Esophagus muscularis mucosa (tissue), 4 donors: ENCODE measurements around the gene C1orf105. TPM values are rescaled to one million over a fixed set of nuclear protein-coding genes. Genes with fewer than 3 reads are reported as not detected.

Experiments used
- DNase-seq: peaks from one replicate; pipeline ENCODE4 v3.0.0-alpha.2; 2017; ENCODE audit errors: extremely low spot score
- H3K27ac ChIP-seq, 4 donors: fragments of 200-600 bp; sonication (generic); replicated peaks in 1 of 4; 1 replicate in 3 of 4; 2 replicates in 1 of 4; pipeline ENCODE4 v1.5.1; 2016 to 2019; ENCODE audit warnings: mild to moderate bottlenecking in 1 of 4
- H3K27me3 ChIP-seq, 4 donors: fragments of 200-600 bp; sonication (generic); one replicate each; pipeline versions ENCODE4 v1.5.1 to v1.6.0; 2016 to 2019
- H3K36me3 ChIP-seq, 4 donors: fragments of 200-600 bp; sonication (generic); one replicate each; pipeline ENCODE4 v1.5.1; 2016 to 2019
- H3K4me1 ChIP-seq, 4 donors: fragments of 200-600 bp; sonication (generic); one replicate each; pipeline ENCODE4 v1.5.1; 2016 to 2019
- H3K4me3 ChIP-seq, 4 donors: fragments of 200-600 bp; sonication (generic); 1 replicate in 2 of 4; 2 replicates in 2 of 4; pipeline ENCODE4 v1.5.1; 2016 to 2019; ENCODE audit warnings: mild to moderate bottlenecking in 4 of 4, moderate library complexity in 1 of 4
- H3K9me3 ChIP-seq, 4 donors: fragments of 200-600 bp; sonication (generic); 1 replicate in 3 of 4; 2 replicates in 1 of 4; pipeline ENCODE4 v1.5.1; 2016 to 2019
- EP300 ChIP-seq: sonication (generic); formaldehyde crosslinking; IDR thresholded peaks from one replicate; pipeline ENCODE4 v1.6.1; 2017; ENCODE audit warnings: antibody characterized with exemption
- POLR2A ChIP-seq: fragments of 450-650 bp; IDR thresholded peaks from one replicate; pipeline ENCODE4 v1.6.1; 2017; ENCODE audit warnings: antibody characterized with exemption, moderate library complexity, mild to moderate bottlenecking, low read depth
- POLR2AphosphoS5 ChIP-seq, 2 donors: sonication (generic); formaldehyde crosslinking; IDR thresholded peaks; one replicate each; pipeline ENCODE4 v1.6.1; 2017; ENCODE audit warnings: antibody characterized with exemption in 2 of 2
- WGBS: methylation state at CpG from one replicate; pipeline ENCODE4 v1.1.5; 2018; 5-methylcytosine and 5-hydroxymethylcytosine counted together
- intact Hi-C: fragments of 100-400 bp; cut with DNase I; formaldehyde crosslinking; loops from one replicate; pipeline ENCODE4 v1.15.1; 2023
- total RNA-seq, 4 donors: library from RNA; depleted of rRNA; stranded (reverse); fragments of >200 nt; gene quantifications; one replicate each; pipeline versions ENCODE4 v1.1.0 to v1.2.1, GENCODE V29; 2016
- TF ChIP-seq, protein P1 (sequence below), 3 experiments: fragments of 200-600 bp in 2 of 3; fragments of 450-650 bp in 1 of 3; sonication (generic) in 2 of 3; IDR thresholded peaks; one replicate each; pipeline ENCODE4 v1.5.1; 2017 to 2019; ENCODE audit warnings: antibody characterized with exemption in 3 of 3, mild to moderate bottlenecking in 2 of 3, moderate library complexity in 1 of 3

The C1orf105 gene
- total RNA-seq, 4 donors from 2014 or later, result not detected

GRCh38 chr1:172482044-172482443 is 61.6 kb downstream of the C1orf105 start:
- no peak for DNase-seq
- no peak overlapping the region for H3K4me3 ChIP-seq
- no peak overlapping the region for H3K27ac ChIP-seq
- WGBS, result 0% methylated on average over 1 of the region's 1 CpG
- intact Hi-C loops, result no loop called here
- no peaks in the 10 kb centered on the region for H3K27me3 ChIP-seq
- no peaks in the 10 kb centered on the region for H3K36me3 ChIP-seq
- peaks cover 0 to 11% (median 8%) of the 10 kb centered on the region in 4 donors for H3K4me1 ChIP-seq
- TF ChIP-seq POLR2AphosphoS5 (IDR thresholded peaks at IDR 0.05), result no peak
- TF ChIP-seq, protein P1, sequence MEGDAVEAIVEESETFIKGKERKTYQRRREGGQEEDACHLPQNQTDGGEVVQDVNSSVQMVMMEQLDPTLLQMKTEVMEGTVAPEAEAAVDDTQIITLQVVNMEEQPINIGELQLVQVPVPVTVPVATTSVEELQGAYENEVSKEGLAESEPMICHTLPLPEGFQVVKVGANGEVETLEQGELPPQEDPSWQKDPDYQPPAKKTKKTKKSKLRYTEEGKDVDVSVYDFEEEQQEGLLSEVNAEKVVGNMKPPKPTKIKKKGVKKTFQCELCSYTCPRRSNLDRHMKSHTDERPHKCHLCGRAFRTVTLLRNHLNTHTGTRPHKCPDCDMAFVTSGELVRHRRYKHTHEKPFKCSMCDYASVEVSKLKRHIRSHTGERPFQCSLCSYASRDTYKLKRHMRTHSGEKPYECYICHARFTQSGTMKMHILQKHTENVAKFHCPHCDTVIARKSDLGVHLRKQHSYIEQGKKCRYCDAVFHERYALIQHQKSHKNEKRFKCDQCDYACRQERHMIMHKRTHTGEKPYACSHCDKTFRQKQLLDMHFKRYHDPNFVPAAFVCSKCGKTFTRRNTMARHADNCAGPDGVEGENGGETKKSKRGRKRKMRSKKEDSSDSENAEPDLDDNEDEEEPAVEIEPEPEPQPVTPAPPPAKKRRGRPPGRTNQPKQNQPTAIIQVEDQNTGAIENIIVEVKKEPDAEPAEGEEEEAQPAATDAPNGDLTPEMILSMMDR (IDR thresholded peaks at IDR 0.05), result no peak
- no peak for TF ChIP-seq EP300
- no peak for TF ChIP-seq POLR2A
- H3K9me3 ChIP-seq, result no peaks in the 10 kb centered on the region

- Histone ChIP-seq H3K4me3 (no peak overlapping the region), H3K36me3 (no peaks in the 10 kb centered on the region), H3K27ac (no peak overlapping the region), H3K9me3 (no peaks in the 10 kb centered on the region), H3K27me3 (no peaks in the 10 kb centered on the region), H3K4me1 (peaks cover 0 to 11% (median 8%) of the 10 kb centered on the region in 4 donors)
- intact Hi-C loops, result no loop called here
- DNase-seq, result no peak
- TF ChIP-seq EP300, result no peak
- TF ChIP-seq POLR2A, result no peak
- no peak for TF ChIP-seq POLR2AphosphoS5 (IDR thresholded peaks at IDR 0.05)
These were observed 63.0 kb downstream of the C1orf105 start for GRCh38 chr1:172483448-172483847.

GRCh38 chr1:172484252-172484651 is 63.8 kb downstream of the C1orf105 start:
- no peaks in the 10 kb centered on the region for H3K36me3 ChIP-seq
- intact Hi-C loops, result no loop called here
- no peak for DNase-seq
- peaks cover 0 to 11% (median 8%) of the 10 kb centered on the region in 4 donors for H3K4me1 ChIP-seq
- no peak overlapping the region for H3K27ac ChIP-seq
- H3K4me3 ChIP-seq, result no peak overlapping the region
- no peaks in the 10 kb centered on the region for H3K9me3 ChIP-seq
- no peaks in the 10 kb centered on the region for H3K27me3 ChIP-seq
- TF ChIP-seq, protein P1 (IDR thresholded peaks at IDR 0.05), result no peak
- TF ChIP-seq POLR2AphosphoS5 (IDR thresholded peaks at IDR 0.05) (no peak), EP300 (no peak), POLR2A (no peak)

- Histone ChIP-seq H3K27me3 (no peaks in the 10 kb centered on the region), H3K4me3 (no peak overlapping the region), H3K4me1 (peaks cover 0 to under 1% (median 0%) of the 10 kb centered on the region in 4 donors), H3K27ac (no peak overlapping the region), H3K36me3 (no peaks in the 10 kb centered on the region), H3K9me3 (no peaks in the 10 kb centered on the region)
- TF ChIP-seq EP300, result no peak
- TF ChIP-seq POLR2A, result no peak
- TF ChIP-seq POLR2AphosphoS5 (IDR thresholded peaks at IDR 0.05), result no peak
- TF ChIP-seq, protein P1 (IDR thresholded peaks at IDR 0.05), result no peak
- WGBS, result 74% methylated on average over 5 of the region's 5 CpGs
- intact Hi-C loops, result no loop called here
- DNase-seq, result no peak
These were observed 65.1 kb downstream of the C1orf105 start for GRCh38 chr1:172485626-172486025.

DNA sequence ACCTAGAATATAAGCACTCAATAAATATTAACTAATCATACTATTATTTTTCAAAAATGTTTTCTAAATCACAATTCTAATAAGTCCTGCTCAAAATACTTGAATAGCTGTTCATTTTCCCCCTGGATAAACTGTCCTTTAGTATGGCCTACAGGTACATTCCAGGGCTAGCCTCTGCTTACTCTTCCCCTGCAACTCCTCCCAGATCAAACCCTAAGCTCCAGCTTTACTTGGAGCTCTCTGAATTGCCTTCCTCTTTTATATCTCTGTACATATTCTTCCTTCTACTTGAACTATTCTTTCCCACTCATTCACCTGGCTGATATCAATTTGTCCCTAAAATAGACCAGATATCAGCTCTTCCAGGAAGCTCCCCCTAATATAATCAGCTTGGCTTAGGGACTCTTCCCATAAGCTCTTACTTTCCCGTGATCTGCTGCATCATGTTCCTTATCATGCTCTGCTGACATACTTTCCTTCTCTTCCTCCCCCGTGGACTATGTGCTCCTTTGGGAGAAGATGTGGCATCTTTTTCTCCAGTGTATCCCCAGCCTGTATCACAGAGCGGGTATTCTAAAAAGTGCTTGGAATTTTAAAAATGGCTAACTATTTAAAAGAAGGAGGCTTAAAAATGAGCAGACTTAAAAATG is 66.4 kb downstream of the C1orf105 start:
- H3K36me3 ChIP-seq, result no peaks in the 10 kb centered on the region
- H3K9me3 ChIP-seq, result no peaks in the 10 kb centered on the region
- DNase-seq, result no peak
- H3K4me3 ChIP-seq, result no peak overlapping the region
- no peaks in the 10 kb centered on the region for H3K27me3 ChIP-seq
- no peak for TF ChIP-seq POLR2A
- TF ChIP-seq, protein P1 (IDR thresholded peaks at IDR 0.05), result no peak
- no peak for TF ChIP-seq POLR2AphosphoS5 (IDR thresholded peaks at IDR 0.05)
- no peak for TF ChIP-seq EP300
- no peaks in the 10 kb centered on the region for H3K4me1 ChIP-seq
- intact Hi-C loops, result no loop called here
- no peak overlapping the region for H3K27ac ChIP-seq
- 62% methylated on average over 3 of the region's 3 CpGs for WGBS
